Fibroblast of lung (primary cell): ENCODE measurements around the gene WNT7A. TPM values are rescaled to one million over a fixed set of nuclear protein-coding genes. Genes with fewer than 3 reads are reported as not detected.
"Not testable (repeated sequence)": the region's sequence is repeated elsewhere in the genome, so short reads cannot be mapped to it uniquely, and the experiment has no call there.

Experiments
- DNase-seq, 2 donors: peaks; one replicate each; pipeline versions ENCODE4 v3.0.0 to v3.0.0-alpha.2; 2010; ENCODE audit warnings: low read depth in 2 of 2
- H2AFZ ChIP-seq: 2 replicates; pipeline ENCODE4 v1.5.1; 2012; ENCODE audit warnings: low read length, control low read depth, inconsistent platforms
- H3K27ac ChIP-seq: 2 replicates; pipeline ENCODE4 v1.5.1; 2011; ENCODE audit warnings: low read length, control low read depth; ENCODE audit not compliant: insufficient read depth
- H3K27me3 ChIP-seq: 2 replicates; pipeline ENCODE4 v1.5.1; 2011; ENCODE audit warnings: mild to moderate bottlenecking, low read length; ENCODE audit not compliant: control insufficient read depth, insufficient read depth
- H3K36me3 ChIP-seq: 2 replicates; pipeline ENCODE4 v1.5.1; 2011; ENCODE audit warnings: low read length; ENCODE audit not compliant: control insufficient read depth, insufficient read depth
- H3K4me1 ChIP-seq: 2 replicates; pipeline ENCODE4 v1.5.1; 2011; ENCODE audit warnings: low read length; ENCODE audit not compliant: control insufficient read depth, insufficient read depth; ENCODE audit errors: extremely low read depth
- H3K4me2 ChIP-seq: 2 replicates; pipeline ENCODE4 v1.5.1; 2011; ENCODE audit warnings: low read length, control low read depth; ENCODE audit not compliant: insufficient read depth; ENCODE audit errors: extremely low read depth
- H3K4me3 ChIP-seq, 4 experiments: fragments of 200-600 bp in 1 of 4; sonication (generic) in 1 of 4; replicated peaks in 1 of 4; 2 replicates each; pipeline ENCODE4 v1.5.1; 2011 to 2016; ENCODE audit warnings: low read length in 4 of 4, low read depth in 3 of 4, mild to moderate bottlenecking in 3 of 4, control low read depth in 2 of 4, inconsistent platforms in 1 of 4, mixed read lengths in 1 of 4; ENCODE audit not compliant: insufficient read depth in 1 of 4; ENCODE audit errors: control extremely low read depth in 1 of 4
- H3K79me2 ChIP-seq: 2 replicates; pipeline ENCODE4 v1.5.1; 2012; ENCODE audit warnings: mild to moderate bottlenecking, low read length, inconsistent platforms; ENCODE audit not compliant: control insufficient read depth, insufficient read depth
- H3K9ac ChIP-seq: 2 replicates; pipeline ENCODE4 v1.5.1; 2011; ENCODE audit warnings: mild to moderate bottlenecking, low read length, control low read depth; ENCODE audit not compliant: insufficient read depth
- H3K9me3 ChIP-seq: 2 replicates; pipeline ENCODE4 v1.5.1; 2012; ENCODE audit warnings: low read depth, low read length; ENCODE audit not compliant: control insufficient read depth, insufficient read depth
- H4K20me1 ChIP-seq: 2 replicates; pipeline ENCODE4 v1.5.1; 2011; ENCODE audit warnings: low read length; ENCODE audit not compliant: control insufficient read depth, insufficient read depth; ENCODE audit errors: extremely low read depth
- EZH2 ChIP-seq: IDR thresholded peaks from 2 replicates; pipeline ENCODE4 v1.5.1; 2012; ENCODE audit warnings: low read length, control low read depth, mild to moderate bottlenecking; ENCODE audit errors: missing control alignments
- polyA plus RNA-seq, 2 donors: library from polyadenylated mRNA; depleted of rRNA in 1 of 2; stranded (reverse) in 1 of 2; unstranded in 1 of 2; fragments of >200 nt; gene quantifications; 2 replicates each; pipeline ENCODE4 v1.2.1, GENCODE V29; 2011 to 2012; ENCODE audit warnings: missing spikeins in 1 of 2
- total RNA-seq: library from RNA; depleted of rRNA; stranded (reverse); fragments of >200 nt; gene quantifications from 2 replicates; pipeline ENCODE4 v1.2.1, GENCODE V29; 2014
- TF ChIP-seq, protein P1 (sequence below), 2 donors: IDR thresholded peaks in 1 of 2; conservative IDR thresholded peaks in 1 of 2; 1 replicate in 1 of 2; 2 replicates in 1 of 2; pipeline ENCODE4 v1.5.1; 2011 to 2012; ENCODE audit warnings: low read length in 2 of 2, control low read depth in 1 of 2, inconsistent platforms in 1 of 2, low read depth in 1 of 2, mild to moderate bottlenecking in 1 of 2

WNT7A gene
- total and polyA plus RNA-seq, 2 donors (not counting 1 experiment from before 2014, with no cell fraction given) = not detected

DNA sequence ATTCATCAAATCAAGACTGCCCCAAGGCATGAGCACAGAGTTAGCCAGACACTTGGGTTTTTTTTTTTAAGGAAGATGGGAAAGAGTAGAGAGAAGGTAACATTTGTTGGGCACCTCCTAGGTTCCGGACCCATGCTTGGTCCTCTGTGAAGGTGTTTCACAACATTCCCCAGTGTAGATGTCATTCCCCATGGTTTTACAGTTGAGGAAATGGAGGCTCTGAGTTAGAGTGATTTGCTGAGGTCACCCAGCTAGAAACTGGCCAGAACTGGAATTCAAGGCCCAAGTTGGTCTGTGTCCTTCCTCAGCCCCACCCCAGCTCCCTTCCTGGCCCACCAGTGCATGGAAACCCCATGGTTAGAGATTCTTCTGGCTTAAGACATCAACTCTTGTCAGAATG lies 19.9 kb downstream of the WNT7A start:
- Histone ChIP-seq H3K27ac (no peak overlapping the region), H4K20me1 (no peaks in the 10 kb centered on the region), H3K79me2 (no peaks in the 10 kb centered on the region), H3K4me1 (no peaks in the 10 kb centered on the region), H2AFZ (no peak overlapping the region), H3K4me3 (no peak overlapping the region), H3K4me2 (no peak overlapping the region), H3K36me3 (no peaks in the 10 kb centered on the region), H3K27me3 (no peaks in the 10 kb centered on the region), H3K9me3 (no peaks in the 10 kb centered on the region), H3K9ac (no peak overlapping the region)
- DNase-seq = no peak
- TF ChIP-seq, protein P1, sequence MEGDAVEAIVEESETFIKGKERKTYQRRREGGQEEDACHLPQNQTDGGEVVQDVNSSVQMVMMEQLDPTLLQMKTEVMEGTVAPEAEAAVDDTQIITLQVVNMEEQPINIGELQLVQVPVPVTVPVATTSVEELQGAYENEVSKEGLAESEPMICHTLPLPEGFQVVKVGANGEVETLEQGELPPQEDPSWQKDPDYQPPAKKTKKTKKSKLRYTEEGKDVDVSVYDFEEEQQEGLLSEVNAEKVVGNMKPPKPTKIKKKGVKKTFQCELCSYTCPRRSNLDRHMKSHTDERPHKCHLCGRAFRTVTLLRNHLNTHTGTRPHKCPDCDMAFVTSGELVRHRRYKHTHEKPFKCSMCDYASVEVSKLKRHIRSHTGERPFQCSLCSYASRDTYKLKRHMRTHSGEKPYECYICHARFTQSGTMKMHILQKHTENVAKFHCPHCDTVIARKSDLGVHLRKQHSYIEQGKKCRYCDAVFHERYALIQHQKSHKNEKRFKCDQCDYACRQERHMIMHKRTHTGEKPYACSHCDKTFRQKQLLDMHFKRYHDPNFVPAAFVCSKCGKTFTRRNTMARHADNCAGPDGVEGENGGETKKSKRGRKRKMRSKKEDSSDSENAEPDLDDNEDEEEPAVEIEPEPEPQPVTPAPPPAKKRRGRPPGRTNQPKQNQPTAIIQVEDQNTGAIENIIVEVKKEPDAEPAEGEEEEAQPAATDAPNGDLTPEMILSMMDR (conservative IDR thresholded peaks at IDR 0.05 in 1 of 2, IDR thresholded peaks at IDR 0.05 in 1 of 2; ENCODE audit: low read depth in 1 of 2, low read length in 2 of 2) = no peak
- TF ChIP-seq EZH2 = no peak

- DNase-seq = no peak
- Histone ChIP-seq H3K9ac (no peak overlapping the region), H3K4me3 (no peak overlapping the region)
Observed at GRCh38 chr3:13858768-13859520, 20.9 kb downstream of the WNT7A start.

DNA sequence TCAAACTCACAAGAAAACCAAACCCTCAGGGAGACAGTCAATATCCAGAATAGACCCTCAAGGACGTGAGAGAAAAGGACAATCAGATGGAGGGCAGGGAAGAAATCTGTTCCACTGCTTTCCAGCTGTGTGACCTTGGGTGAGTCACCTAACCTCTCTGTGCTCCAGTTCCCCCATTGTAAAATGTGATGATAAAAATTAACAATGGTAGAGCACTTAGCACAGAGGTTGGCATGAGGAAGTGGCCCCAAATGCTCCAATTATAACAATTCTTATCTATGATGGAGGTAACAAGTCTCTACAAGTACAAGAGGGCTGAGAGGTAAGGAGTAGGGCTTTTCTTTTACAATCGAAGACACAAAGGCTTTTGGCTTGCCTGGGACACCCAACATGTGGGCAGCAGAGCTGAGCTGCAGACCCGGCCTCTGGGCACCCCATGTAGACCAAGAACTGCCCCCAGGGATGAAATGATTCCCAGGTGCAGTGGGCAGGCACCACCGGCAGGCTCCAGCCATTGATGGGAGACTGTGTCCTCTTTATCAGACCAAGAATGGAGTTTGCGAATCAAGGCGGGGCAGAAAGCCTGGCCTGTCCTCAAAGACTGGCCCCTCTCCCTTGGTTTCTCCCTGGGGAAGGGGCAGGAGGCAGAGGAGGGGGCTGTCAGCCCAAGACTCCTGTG lies 22.0 kb downstream of the WNT7A start:
- no peaks in the 10 kb centered on the region for H3K27me3 ChIP-seq
- no peak overlapping the region for H3K4me2 ChIP-seq
- no peaks in the 10 kb centered on the region for H3K9me3 ChIP-seq
- no peak overlapping the region for H2AFZ ChIP-seq
- no peak overlapping the region for H3K27ac ChIP-seq
- TF ChIP-seq, protein P1 (conservative IDR thresholded peaks at IDR 0.05 in 1 of 2, IDR thresholded peaks at IDR 0.05 in 1 of 2; ENCODE audit: low read depth in 1 of 2, low read length in 2 of 2) = no peak
- TF ChIP-seq EZH2 = no peak
- no peaks in the 10 kb centered on the region for H4K20me1 ChIP-seq
- no peak overlapping the region for H3K9ac ChIP-seq
- H3K79me2 ChIP-seq = no peaks in the 10 kb centered on the region
- no peak for DNase-seq
- no peaks in the 10 kb centered on the region for H3K4me1 ChIP-seq
- no peaks in the 10 kb centered on the region for H3K36me3 ChIP-seq
- H3K4me3 ChIP-seq = no peak overlapping the region

More at GRCh38 chr3:13858768-13859520, 20.9 kb downstream of the WNT7A start:
- Histone ChIP-seq H3K4me2 (no peak overlapping the region), H2AFZ (no peak overlapping the region), H3K9me3 (no peaks in the 10 kb centered on the region), H4K20me1 (no peaks in the 10 kb centered on the region), H3K79me2 (no peaks in the 10 kb centered on the region), H3K4me1 (no peaks in the 10 kb centered on the region), H3K36me3 (no peaks in the 10 kb centered on the region), H3K27me3 (no peaks in the 10 kb centered on the region), H3K27ac (no peak overlapping the region)
- no peak for TF ChIP-seq EZH2
- TF ChIP-seq, protein P1 (conservative IDR thresholded peaks at IDR 0.05 in 1 of 2, IDR thresholded peaks at IDR 0.05 in 1 of 2; ENCODE audit: low read depth in 1 of 2, low read length in 2 of 2) = no peak

- H3K4me1 ChIP-seq, DNase-seq, H3K9ac ChIP-seq, H3K27me3 ChIP-seq, H3K4me3 ChIP-seq, H4K20me1 ChIP-seq, H3K79me2 ChIP-seq, H3K4me2 ChIP-seq, H3K9me3 ChIP-seq, H3K36me3 ChIP-seq, H2AFZ ChIP-seq, H3K27ac ChIP-seq: not testable (repeated sequence)
Observed at GRCh38 chr3:13856628-13857027, 23.2 kb downstream of the WNT7A start.
